ENCODE data around the gene UCP3. TPM values are rescaled to one million over a fixed set of nuclear protein-coding genes. Genes with fewer than 3 reads are reported as not detected.
A peak's percentile ranks its signal among the peaks of the same experiment; 100 is the strongest.

UCP3 gene, protein sequence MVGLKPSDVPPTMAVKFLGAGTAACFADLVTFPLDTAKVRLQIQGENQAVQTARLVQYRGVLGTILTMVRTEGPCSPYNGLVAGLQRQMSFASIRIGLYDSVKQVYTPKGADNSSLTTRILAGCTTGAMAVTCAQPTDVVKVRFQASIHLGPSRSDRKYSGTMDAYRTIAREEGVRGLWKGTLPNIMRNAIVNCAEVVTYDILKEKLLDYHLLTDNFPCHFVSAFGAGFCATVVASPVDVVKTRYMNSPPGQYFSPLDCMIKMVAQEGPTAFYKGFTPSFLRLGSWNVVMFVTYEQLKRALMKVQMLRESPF
- total RNA-seq = 1.0 and 1.8 TPM in 2 replicates
- long read RNA-seq = 0 reads

DNA sequence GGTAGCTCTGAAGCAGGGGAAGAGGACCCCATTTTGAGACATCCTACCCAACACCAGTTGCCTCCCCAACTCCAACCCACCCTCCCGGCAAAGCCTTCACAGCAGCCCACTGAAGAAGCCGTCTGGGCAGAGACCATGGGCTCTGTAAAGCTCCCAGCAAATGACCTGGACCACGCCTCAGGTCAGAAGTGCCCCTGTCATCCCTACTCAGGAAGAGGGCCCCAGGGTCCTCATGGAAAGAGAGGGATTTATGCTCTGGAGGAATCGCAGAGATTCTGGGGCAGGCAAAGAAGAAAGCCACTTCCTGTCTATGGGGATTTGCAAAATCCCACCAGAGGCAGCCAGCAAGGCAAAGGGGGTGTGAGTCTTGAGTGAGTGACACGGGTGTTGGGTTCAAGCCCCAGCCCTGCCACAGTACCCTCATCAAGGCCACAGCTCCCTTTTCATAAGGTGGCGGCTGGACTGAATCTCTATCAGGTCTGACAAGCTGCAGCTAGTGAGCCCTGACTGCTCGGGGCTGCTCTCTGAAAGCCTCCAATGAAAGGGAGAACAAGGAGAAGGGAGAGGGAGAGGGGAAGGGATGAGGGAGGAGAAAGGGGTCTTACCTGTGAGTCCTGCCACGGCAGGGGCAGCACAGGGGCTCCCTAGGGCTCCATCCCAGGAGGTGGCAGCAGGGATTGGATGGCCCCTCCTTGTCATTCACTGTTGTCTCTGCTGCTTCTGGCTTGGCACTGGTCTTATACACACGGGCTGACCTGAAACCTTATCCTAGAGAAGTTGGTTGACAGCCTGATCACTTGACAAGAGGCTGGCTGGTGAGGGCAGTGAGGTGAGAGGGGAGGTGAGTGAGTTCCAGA lies at the start of gene UCP3:
Gene UCP3, minus strand, starts transcription at position 713 of the 857 bp plus-strand sequence. CDS start 2,043 bp downstream, outside the sequence.
- H3K27ac Mint-ChIP-seq (ENCODE audit: unreplicated experiment) = no peak within 1 kb of the TSS

GRCh38 chr11:74057249-74058151 lies 48.6 kb upstream of the UCP3 start:
- Mint-ChIP-seq H3K9me3 (ENCODE audit: unreplicated experiment) (peaks cover 6% of the 10 kb centered on the region), H3K27ac (ENCODE audit: unreplicated experiment) (no peak overlapping the region), H3K4me1 (ENCODE audit: unreplicated experiment) (peaks cover 23% of the 10 kb centered on the region), H3K27me3 (ENCODE audit: unreplicated experiment) (no peaks in the 10 kb centered on the region), H3K36me3 (ENCODE audit: unreplicated experiment) (peaks cover 24% of the 10 kb centered on the region), H3K4me3 (ENCODE audit: unreplicated experiment) (no peak overlapping the region)
- TF ChIP-seq, protein P1, sequence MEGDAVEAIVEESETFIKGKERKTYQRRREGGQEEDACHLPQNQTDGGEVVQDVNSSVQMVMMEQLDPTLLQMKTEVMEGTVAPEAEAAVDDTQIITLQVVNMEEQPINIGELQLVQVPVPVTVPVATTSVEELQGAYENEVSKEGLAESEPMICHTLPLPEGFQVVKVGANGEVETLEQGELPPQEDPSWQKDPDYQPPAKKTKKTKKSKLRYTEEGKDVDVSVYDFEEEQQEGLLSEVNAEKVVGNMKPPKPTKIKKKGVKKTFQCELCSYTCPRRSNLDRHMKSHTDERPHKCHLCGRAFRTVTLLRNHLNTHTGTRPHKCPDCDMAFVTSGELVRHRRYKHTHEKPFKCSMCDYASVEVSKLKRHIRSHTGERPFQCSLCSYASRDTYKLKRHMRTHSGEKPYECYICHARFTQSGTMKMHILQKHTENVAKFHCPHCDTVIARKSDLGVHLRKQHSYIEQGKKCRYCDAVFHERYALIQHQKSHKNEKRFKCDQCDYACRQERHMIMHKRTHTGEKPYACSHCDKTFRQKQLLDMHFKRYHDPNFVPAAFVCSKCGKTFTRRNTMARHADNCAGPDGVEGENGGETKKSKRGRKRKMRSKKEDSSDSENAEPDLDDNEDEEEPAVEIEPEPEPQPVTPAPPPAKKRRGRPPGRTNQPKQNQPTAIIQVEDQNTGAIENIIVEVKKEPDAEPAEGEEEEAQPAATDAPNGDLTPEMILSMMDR (IDR thresholded peaks at IDR 0.05) = no peak
- no peak for DNase-seq (ENCODE audit: extremely low spot score, unreplicated experiment)

More for the DNA sequence above, at the start of gene UCP3:
- Mint-ChIP-seq H3K27me3 (ENCODE audit: unreplicated experiment) (no peaks in the 10 kb centered on the region), H3K9me3 (ENCODE audit: unreplicated experiment) (no peaks in the 10 kb centered on the region), H3K36me3 (ENCODE audit: unreplicated experiment) (peaks cover 4% of the 10 kb centered on the region), H3K4me1 (ENCODE audit: unreplicated experiment) (peaks cover 6% of the 10 kb centered on the region), H3K4me3 (ENCODE audit: unreplicated experiment) (no peak within 1 kb of the TSS)
- no peak for DNase-seq (ENCODE audit: extremely low spot score, unreplicated experiment)
- TF ChIP-seq, protein P1 (IDR thresholded peaks at IDR 0.05) = no peak

GRCh38 chr11:74055938-74056337 lies 47.1 kb upstream of the UCP3 start:
- H3K27me3 Mint-ChIP-seq (ENCODE audit: unreplicated experiment) = no peaks in the 10 kb centered on the region
- TF ChIP-seq, protein P1 (IDR thresholded peaks at IDR 0.05) = no peak
- H3K27ac Mint-ChIP-seq (ENCODE audit: unreplicated experiment) = peak overlapping the region; percentile 25
- H3K4me1 Mint-ChIP-seq (ENCODE audit: unreplicated experiment) = peaks cover 23% of the 10 kb centered on the region
- H3K9me3 Mint-ChIP-seq (ENCODE audit: unreplicated experiment) = peaks cover 4% of the 10 kb centered on the region
- no peak overlapping the region for H3K4me3 Mint-ChIP-seq (ENCODE audit: unreplicated experiment)
- DNase-seq (ENCODE audit: extremely low spot score, unreplicated experiment) = no peak
- H3K36me3 Mint-ChIP-seq (ENCODE audit: unreplicated experiment) = peaks cover 25% of the 10 kb centered on the region

DNA sequence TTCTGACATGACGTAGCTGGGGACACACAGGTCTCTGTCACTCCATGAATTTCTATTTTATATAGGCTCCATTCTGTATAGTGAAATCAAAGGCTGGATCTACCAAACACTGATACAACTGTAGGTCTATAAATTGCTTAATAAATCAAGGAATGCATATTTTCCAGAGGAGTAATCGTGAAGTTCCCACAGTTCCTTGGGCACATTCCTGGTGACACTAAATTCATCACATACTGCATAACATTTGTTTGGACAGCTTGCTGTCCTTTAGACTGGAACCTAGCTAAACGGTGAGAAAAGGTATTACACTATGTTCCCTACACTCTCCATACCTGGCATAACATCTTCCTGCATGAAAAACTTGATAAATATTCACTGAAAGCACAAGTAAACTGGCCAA lies 41.6 kb upstream of the UCP3 start:
- Mint-ChIP-seq H3K27ac (ENCODE audit: unreplicated experiment) (no peak overlapping the region), H3K4me1 (ENCODE audit: unreplicated experiment) (peaks cover 6% of the 10 kb centered on the region), H3K4me3 (ENCODE audit: unreplicated experiment) (no peak overlapping the region), H3K9me3 (ENCODE audit: unreplicated experiment) (no peaks in the 10 kb centered on the region), H3K36me3 (ENCODE audit: unreplicated experiment) (peaks cover 15% of the 10 kb centered on the region), H3K27me3 (ENCODE audit: unreplicated experiment) (no peaks in the 10 kb centered on the region)
- DNase-seq (ENCODE audit: extremely low spot score, unreplicated experiment) = no peak
- TF ChIP-seq, protein P1 (IDR thresholded peaks at IDR 0.05) = no peak

Measured in osteocyte (in vitro differentiated cells).